HepG2 (cell line): Measurements from ENCODE around the gene PPM1K. TPM values are rescaled to one million over a fixed set of nuclear protein-coding genes. Genes with fewer than 3 reads are reported as not detected.

ENCODE experiments used
- AGO2 ChIP-seq: fragments of 200-400 bp; formaldehyde crosslinking; optimal IDR thresholded peaks from 2 replicates; pipeline ENCODE3; 2017; ENCODE audit warnings: mild to moderate bottlenecking, low read depth, low read length, moderate library complexity
- CREM ChIP-seq, 2 experiments: sonication (generic) in 1 of 2; formaldehyde crosslinking in 1 of 2; IDR thresholded peaks; 2 replicates each; pipeline versions ENCODE4 v1.4.0 to v1.6.1; 2016 to 2020; ENCODE audit warnings: antibody characterized with exemption in 1 of 2, mild to moderate bottlenecking in 1 of 2, missing genetic modification reagents in 1 of 2
- FOXA3 ChIP-seq: IDR thresholded peaks from 2 replicates; pipeline ENCODE4 v1.6.1; 2016; ENCODE audit warnings: missing genetic modification reagents, missing compliant biosample characterization
- FOXP4 ChIP-seq: sonication (generic); formaldehyde crosslinking; IDR thresholded peaks from 2 replicates; pipeline ENCODE4 v1.4.0; 2020; ENCODE audit warnings: missing genetic modification reagents
- GRHL1 ChIP-seq: sonication (generic); formaldehyde crosslinking; conservative IDR thresholded peaks from 2 replicates; pipeline ENCODE4 v1.8.0; 2022; ENCODE audit warnings: missing genetic modification reagents
- HHEX ChIP-seq: IDR thresholded peaks from 2 replicates; pipeline ENCODE4 v1.6.1; 2016; ENCODE audit warnings: control low read depth
- HMG20B ChIP-seq: conservative IDR thresholded peaks from 2 replicates; pipeline ENCODE4 v1.6.1; 2016; ENCODE audit warnings: missing genetic modification reagents, missing compliant biosample characterization
- HOXA3 ChIP-seq: sonication (generic); formaldehyde crosslinking; IDR thresholded peaks from 2 replicates; pipeline ENCODE4 v1.5.0; 2020; ENCODE audit warnings: missing genetic modification reagents
- KDM2A ChIP-seq: sonication (generic); formaldehyde crosslinking; IDR thresholded peaks from 2 replicates; pipeline ENCODE4 v1.4.0; 2020; ENCODE audit warnings: low read depth, missing genetic modification reagents, borderline replicate concordance
- KDM6A ChIP-seq: IDR thresholded peaks from 2 replicates; pipeline ENCODE4 v1.6.1; 2016; ENCODE audit warnings: low read depth
- KIAA2018 ChIP-seq: sonication (generic); formaldehyde crosslinking; IDR thresholded peaks from 2 replicates; pipeline ENCODE4 v1.5.0; 2020; ENCODE audit warnings: mild to moderate bottlenecking, missing genetic modification reagents, borderline replicate concordance
- PCBP1 ChIP-seq: fragments of 200-400 bp; formaldehyde crosslinking; IDR thresholded peaks from 2 replicates; pipeline ENCODE4 v1.6.1; 2017; ENCODE audit warnings: mild to moderate bottlenecking, low read depth, low read length, borderline replicate concordance
- PHB2 ChIP-seq: fragments of 450-650 bp; IDR thresholded peaks from 2 replicates; pipeline ENCODE4 v1.6.1; 2018; ENCODE audit not compliant: partially characterized antibody
- SALL1 ChIP-seq: sonication (generic); formaldehyde crosslinking; IDR thresholded peaks from 2 replicates; pipeline ENCODE4 v1.8.0; 2022; ENCODE audit warnings: mild to moderate bottlenecking, missing genetic modification reagents
- SMAD9 ChIP-seq: sonication (generic); formaldehyde crosslinking; IDR thresholded peaks from 2 replicates; pipeline ENCODE4 v1.5.1; 2020; ENCODE audit warnings: mild to moderate bottlenecking, missing genetic modification reagents
- SMYD3 ChIP-seq: sonication (generic); formaldehyde crosslinking; IDR thresholded peaks from 2 replicates; pipeline ENCODE4 v1.8.1; 2023; ENCODE audit warnings: mild to moderate bottlenecking, missing genetic modification reagents
- TBX3 ChIP-seq: fragments of 450-650 bp; IDR thresholded peaks from 2 replicates; pipeline ENCODE4 v1.6.1; 2017; ENCODE audit warnings: antibody characterized with exemption, mild to moderate bottlenecking, inconsistent platforms, borderline replicate concordance
- TCF7 ChIP-seq: sonication (generic); IDR thresholded peaks from 2 replicates; pipeline ENCODE4 v1.6.1; 2016; ENCODE audit warnings: antibody characterized with exemption, low read depth
- ZNF788 ChIP-seq: sonication (generic); formaldehyde crosslinking; IDR thresholded peaks from 2 replicates; pipeline ENCODE4 v1.5.0; 2020; ENCODE audit warnings: mild to moderate bottlenecking, missing genetic modification reagents, borderline replicate concordance
- polyA plus RNA-seq, 8 experiments: library from polyadenylated mRNA; depleted of rRNA in 3 of 8; stranded (reverse) in 7 of 8; unstranded in 1 of 8; fragments of >200 nt; fragmentation: Illumina TruSeq in 4 of 8; extraction: Trizol in 4 of 8; gene quantifications; 2 replicates each; pipeline versions ENCODE4 v1.2.1 to v1.2.3, GENCODE V29; 2011 to 2016; ENCODE audit warnings: low read depth in 4 of 8, missing spikeins in 1 of 8, mixed read lengths in 1 of 8; ENCODE audit not compliant: insufficient read depth in 1 of 8
- total RNA-seq, 5 experiments: library from RNA; depleted of rRNA; stranded (reverse); fragments of >200 nt; fragmentation: Illumina TruSeq; extraction: Trizol; gene quantifications; 2 replicates each; pipeline ENCODE4 v1.2.3, GENCODE V29; 2016; ENCODE audit warnings: low read depth in 1 of 5

Gene PPM1K
- total and polyA plus RNA-seq, 2 of the 13 experiments (the other 11 are each of a cell fraction or from before 2014, with no cell fraction given), result 11.9 to 17.8 TPM

- TF ChIP-seq PHB2 (no peak), SALL1 (CRISPR knock-in tag) (peak; percentile 93), ZNF788 (CRISPR knock-in tag) (peak; percentile 67; the same call in 1 of the 2 replicates), PCBP1 (no peak), TBX3 (peak; percentile 87; the same call in 1 of the 2 replicates), SMAD9 (CRISPR knock-in tag) (no peak), TCF7 (peak; percentile 88), KDM2A (CRISPR knock-in tag) (peak; percentile 49; the same call in 1 of the 2 replicates), HOXA3 (CRISPR knock-in tag) (peak; percentile 66; the same call in 1 of the 2 replicates), GRHL1 (CRISPR knock-in tag) (no peak), CREM (IDR thresholded peaks at IDR 0.05) (peak; percentile 33; the same call in 1 of the 2 replicates), CREM (CRISPR knock-in tag; IDR thresholded peaks at IDR 0.05) (no peak), KDM6A (CRISPR knock-in tag) (no peak), HHEX (CRISPR knock-in tag) (peak; percentile 94), SMYD3 (0 out of 2 replicates have a peak, but pooled peaks have one; percentile 24), FOXA3 (CRISPR knock-in tag) (peak; percentile 97), FOXP4 (CRISPR knock-in tag) (peak; percentile 81), HMG20B (peak; percentile 83; the same call in 1 of the 2 replicates), KIAA2018 (CRISPR knock-in tag) (no peak), AGO2 (no peak)
Observed at GRCh38 chr4:88216395-88216794, 68.0 kb downstream of the PPM1K start (continued).
